Measurements from ENCODE around the gene ELK4. TPM values are rescaled to one million over a fixed set of nuclear protein-coding genes. Genes with fewer than 3 reads are reported as not detected.

ELK4 gene
- total RNA-seq, 1 donor from 2014 or later: 71.5 TPM

- ATAC-seq (no peak), DNase-seq (no peak)
- Histone ChIP-seq H3K27me3 (no peaks in the 10 kb centered on the region), H3K4me3 (no peak overlapping the region), H3K27ac (no peak overlapping the region), H3K9me3 (no peaks in the 10 kb centered on the region), H3K36me3 (no peaks in the 10 kb centered on the region), H3K4me1 (no peaks in the 10 kb centered on the region)
- TF ChIP-seq, protein P1, sequence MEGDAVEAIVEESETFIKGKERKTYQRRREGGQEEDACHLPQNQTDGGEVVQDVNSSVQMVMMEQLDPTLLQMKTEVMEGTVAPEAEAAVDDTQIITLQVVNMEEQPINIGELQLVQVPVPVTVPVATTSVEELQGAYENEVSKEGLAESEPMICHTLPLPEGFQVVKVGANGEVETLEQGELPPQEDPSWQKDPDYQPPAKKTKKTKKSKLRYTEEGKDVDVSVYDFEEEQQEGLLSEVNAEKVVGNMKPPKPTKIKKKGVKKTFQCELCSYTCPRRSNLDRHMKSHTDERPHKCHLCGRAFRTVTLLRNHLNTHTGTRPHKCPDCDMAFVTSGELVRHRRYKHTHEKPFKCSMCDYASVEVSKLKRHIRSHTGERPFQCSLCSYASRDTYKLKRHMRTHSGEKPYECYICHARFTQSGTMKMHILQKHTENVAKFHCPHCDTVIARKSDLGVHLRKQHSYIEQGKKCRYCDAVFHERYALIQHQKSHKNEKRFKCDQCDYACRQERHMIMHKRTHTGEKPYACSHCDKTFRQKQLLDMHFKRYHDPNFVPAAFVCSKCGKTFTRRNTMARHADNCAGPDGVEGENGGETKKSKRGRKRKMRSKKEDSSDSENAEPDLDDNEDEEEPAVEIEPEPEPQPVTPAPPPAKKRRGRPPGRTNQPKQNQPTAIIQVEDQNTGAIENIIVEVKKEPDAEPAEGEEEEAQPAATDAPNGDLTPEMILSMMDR (IDR thresholded peaks at IDR 0.05): no peak
- intact Hi-C loops (cut with DNase I): loop anchor here (10.0 kb wide), 1 partner anchor 48 kb away; no protein-coding TSS in a partner anchor
Observed at GRCh38 chr1:205666372-205667166, 34.8 kb upstream of the ELK4 start.

DNA sequence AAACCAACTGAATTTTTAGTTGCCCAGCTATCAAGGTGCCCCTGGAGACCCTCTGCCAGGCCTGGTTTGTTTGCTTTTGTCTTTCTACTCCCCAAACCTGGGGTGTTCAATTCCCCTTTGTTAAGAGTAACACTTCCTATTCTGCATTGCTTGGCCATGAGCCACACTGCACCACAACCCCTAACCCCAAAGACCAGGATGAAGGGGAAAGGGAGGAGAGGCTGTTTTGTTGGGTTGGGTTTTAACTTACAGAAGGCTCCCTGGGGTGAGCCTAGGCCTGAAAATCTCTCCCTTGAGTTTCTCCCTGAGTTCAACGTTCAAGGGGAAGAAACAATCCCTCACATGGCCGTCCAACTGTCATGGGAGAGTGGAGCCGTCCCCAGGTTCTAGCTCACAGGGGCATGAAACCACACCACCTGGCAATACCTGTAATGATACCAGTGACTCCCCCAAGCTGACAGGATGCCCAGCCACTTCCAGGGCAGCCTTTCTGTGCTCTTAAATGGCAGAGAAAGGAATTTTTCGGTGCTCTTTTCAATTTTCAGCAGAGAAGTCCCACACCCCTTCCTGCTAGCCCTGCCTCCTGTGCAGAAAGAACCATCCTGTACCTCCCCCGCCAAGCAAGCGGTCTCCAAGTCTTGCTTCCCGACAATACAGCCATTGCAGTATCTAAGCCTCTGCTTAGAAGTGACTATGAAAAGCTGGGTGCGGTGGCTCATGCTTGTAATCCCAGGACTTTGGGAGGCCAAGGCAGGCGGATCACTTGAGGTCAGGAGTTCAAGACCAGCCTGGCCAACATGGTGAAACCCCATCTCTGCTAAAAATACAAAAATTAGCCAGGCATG, 33.6 kb upstream of the ELK4 start:
- H3K4me3 ChIP-seq: no peak overlapping the region
- no peak for ATAC-seq
- H3K9me3 ChIP-seq: no peaks in the 10 kb centered on the region
- intact Hi-C loops (cut with DNase I): loop anchor here (10.0 kb wide), 1 partner anchor 49 kb away; no protein-coding TSS in a partner anchor
- no peaks in the 10 kb centered on the region for H3K27me3 ChIP-seq
- H3K36me3 ChIP-seq: no peaks in the 10 kb centered on the region
- H3K27ac ChIP-seq: no peak overlapping the region
- DNase-seq: no peak
- TF ChIP-seq, protein P1 (IDR thresholded peaks at IDR 0.05): no peak
- H3K4me1 ChIP-seq: no peaks in the 10 kb centered on the region

- TF ChIP-seq, protein P1 (IDR thresholded peaks at IDR 0.05): no peak
- Histone ChIP-seq H3K9me3 (no peaks in the 10 kb centered on the region), H3K4me3 (no peak overlapping the region), H3K36me3 (no peaks in the 10 kb centered on the region), H3K27me3 (no peaks in the 10 kb centered on the region), H3K4me1 (no peaks in the 10 kb centered on the region), H3K27ac (no peak overlapping the region)
- no peak for ATAC-seq
- DNase-seq: no peak
- intact Hi-C loops (cut with DNase I): loop anchor here (5.0 to 10.0 kb wide), 2 partner anchors 50 to 132 kb away; no protein-coding TSS in a partner anchor
Observed at GRCh38 chr1:205664399-205665017, 32.7 kb upstream of the ELK4 start.

- ATAC-seq (peak; percentile 51), DNase-seq (no peak)
- TF ChIP-seq, protein P1 (IDR thresholded peaks at IDR 0.05): no peak
- Histone ChIP-seq H3K36me3 (no peaks in the 10 kb centered on the region), H3K4me1 (peaks cover 3% of the 10 kb centered on the region), H3K9me3 (no peaks in the 10 kb centered on the region), H3K4me3 (no peak overlapping the region), H3K27ac (no peak overlapping the region), H3K27me3 (no peaks in the 10 kb centered on the region)
- intact Hi-C loops (cut with DNase I): loop anchor here (5.0 to 10.0 kb wide), 2 partner anchors 51 to 131 kb away; no protein-coding TSS in a partner anchor
Observed at GRCh38 chr1:205663286-205663936, 31.6 kb upstream of the ELK4 start.

DNA sequence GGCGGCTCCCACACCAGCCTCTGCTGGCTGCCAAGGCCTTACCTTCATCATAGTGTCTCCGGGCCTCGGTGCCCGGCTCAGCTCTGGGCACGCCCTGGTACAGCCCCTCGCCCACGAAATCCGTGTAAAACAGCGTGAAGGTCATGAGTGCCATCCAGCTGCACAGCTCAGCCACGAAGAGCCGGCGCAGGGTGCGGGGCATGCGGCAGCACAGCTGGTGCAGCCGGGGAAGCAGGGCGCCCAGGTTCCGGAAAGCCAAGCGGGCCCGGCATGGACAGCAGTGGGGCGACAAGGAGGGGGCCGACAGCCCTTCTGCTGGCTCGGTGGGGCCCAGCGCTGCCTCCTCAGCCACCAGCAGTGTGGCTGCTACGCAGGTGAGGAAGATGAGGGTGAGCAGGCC, 31.0 kb upstream of the ELK4 start:
- H3K4me3 ChIP-seq: no peak overlapping the region
- no peaks in the 10 kb centered on the region for H3K27me3 ChIP-seq
- H3K9me3 ChIP-seq: no peaks in the 10 kb centered on the region
- H3K36me3 ChIP-seq: no peaks in the 10 kb centered on the region
- intact Hi-C loops (cut with DNase I): loop anchor here (5.0 to 10.0 kb wide), 2 partner anchors 52 to 130 kb away; no protein-coding TSS in a partner anchor
- ATAC-seq: no peak
- no peak for DNase-seq
- peaks cover 3% of the 10 kb centered on the region for H3K4me1 ChIP-seq
- TF ChIP-seq, protein P1 (IDR thresholded peaks at IDR 0.05): no peak
- H3K27ac ChIP-seq: no peak overlapping the region
